Measurements from ENCODE around the gene BET1L.
A peak's percentile ranks its signal among the peaks of the same experiment; 100 is the strongest.

The BET1L gene

GRCh38 chr11:210122-210802, 3.1 kb upstream of the BET1L start:
- no peak for DNase-seq (ENCODE audit: low spot score)

- DNase-seq (ENCODE audit: low spot score), result no peak
Measured at GRCh38 chr11:209275-210121, 2.3 kb upstream of the BET1L start.

GRCh38 chr11:208917-209260, 1.7 kb upstream of the BET1L start:
- no peak for DNase-seq (ENCODE audit: low spot score)

GRCh38 chr11:208181-208916, 1.1 kb upstream of the BET1L start:
- peak; percentile 79 for DNase-seq (ENCODE audit: low spot score)

GRCh38 chr11:207863-208180, 623 bp upstream of the BET1L start:
- DNase-seq (ENCODE audit: low spot score), result no peak

- no peak for DNase-seq (ENCODE audit: low spot score)
Measured at GRCh38 chr11:206526-207207, 532 bp downstream of the BET1L start.

GRCh38 chr11:206002-206384, 1.2 kb downstream of the BET1L start:
- DNase-seq (ENCODE audit: low spot score), result no peak

GRCh38 chr11:205221-206001, 1.8 kb downstream of the BET1L start:
- no peak for DNase-seq (ENCODE audit: low spot score)

GRCh38 chr11:204587-205109, 2.6 kb downstream of the BET1L start:
- no peak for DNase-seq (ENCODE audit: low spot score)

- DNase-seq (ENCODE audit: low spot score), result no peak
Measured at GRCh38 chr11:203945-204586, 3.1 kb downstream of the BET1L start.

GRCh38 chr11:203056-203944, 3.9 kb downstream of the BET1L start:
- no peak for DNase-seq (ENCODE audit: low spot score)

GRCh38 chr11:202490-202889, 4.7 kb downstream of the BET1L start:
- no peak for DNase-seq (ENCODE audit: low spot score)

- no peak for DNase-seq (ENCODE audit: low spot score)
Measured at GRCh38 chr11:201966-202365, 5.2 kb downstream of the BET1L start.

GRCh38 chr11:200224-201003, 6.8 kb downstream of the BET1L start:
- no peak for DNase-seq (ENCODE audit: low spot score)

- no peak for DNase-seq (ENCODE audit: low spot score)
Measured at GRCh38 chr11:199782-200181, 7.4 kb downstream of the BET1L start.

- DNase-seq (ENCODE audit: low spot score), result no peak
Measured at GRCh38 chr11:199004-199581, 8.1 kb downstream of the BET1L start.

- no peak for DNase-seq (ENCODE audit: low spot score)
Measured at GRCh38 chr11:198236-198806, 8.9 kb downstream of the BET1L start.

GRCh38 chr11:197741-198235, 9.4 kb downstream of the BET1L start:
- DNase-seq (ENCODE audit: low spot score), result no peak
